HepG2 (cell line): ENCODE data around the gene PCP4L1. TPM values are rescaled to one million over a fixed set of nuclear protein-coding genes. Genes with fewer than 3 reads are reported as not detected.
A peak's percentile ranks its signal among the peaks of the same experiment; 100 is the strongest.

Source experiments
- CBX2 ChIP-seq, 2 experiments: fragments of 200-600 bp in 1 of 2; sonication (generic); formaldehyde crosslinking in 1 of 2; IDR thresholded peaks; 2 replicates each; pipeline versions ENCODE4 v1.7.0 to v1.8.1; 2018 to 2022; ENCODE audit warnings: low read depth in 2 of 2, low read length in 1 of 2, mild to moderate bottlenecking in 1 of 2, missing genetic modification reagents in 1 of 2
- CCDC6 ChIP-seq: sonication (generic); formaldehyde crosslinking; IDR thresholded peaks from 2 replicates; pipeline ENCODE4 v1.8.1; 2022; ENCODE audit warnings: mild to moderate bottlenecking, missing genetic modification reagents, moderate library complexity
- KAT8 ChIP-seq: IDR thresholded peaks from 2 replicates; pipeline ENCODE4 v1.6.1; 2016; ENCODE audit warnings: missing genetic modification reagents, missing compliant biosample characterization
- KDM6A ChIP-seq: IDR thresholded peaks from 2 replicates; pipeline ENCODE4 v1.6.1; 2016; ENCODE audit warnings: low read depth
- LCORL ChIP-seq, 2 experiments: fragments of 450-650 bp in 1 of 2; sonication (generic) in 1 of 2; formaldehyde crosslinking in 1 of 2; IDR thresholded peaks; 2 replicates each; pipeline versions ENCODE4 v1.5.0 to v1.6.1; 2017 to 2020; ENCODE audit warnings: antibody characterized with exemption in 1 of 2, missing genetic modification reagents in 1 of 2
- MAX ChIP-seq: IDR thresholded peaks from 2 replicates; pipeline ENCODE4 v1.6.1; 2012; ENCODE audit warnings: inconsistent platforms
- MZF1 ChIP-seq: sonication (generic); formaldehyde crosslinking; IDR thresholded peaks from 2 replicates; pipeline ENCODE4 v1.8.1; 2023; ENCODE audit warnings: mild to moderate bottlenecking, missing genetic modification reagents, borderline replicate concordance
- POLR2A ChIP-seq, 2 experiments: IDR thresholded peaks; 2 replicates each; pipeline ENCODE4 v1.6.1; 2011; ENCODE audit warnings: low read depth in 2 of 2, low read length in 2 of 2, mild to moderate bottlenecking in 1 of 2, moderate library complexity in 1 of 2; ENCODE audit not compliant: insufficient read depth in 1 of 2
- SP1 ChIP-seq, 2 experiments: fragments of 450-650 bp in 1 of 2; sonication (generic) in 1 of 2; formaldehyde crosslinking in 1 of 2; IDR thresholded peaks; 2 replicates each; pipeline versions ENCODE4 v1.4.0 to v1.6.1; 2016 to 2020; ENCODE audit warnings: missing genetic modification reagents in 1 of 2
- SP4 ChIP-seq: sonication (generic); formaldehyde crosslinking; IDR thresholded peaks from 2 replicates; pipeline ENCODE4 v1.8.1; 2023; ENCODE audit warnings: mild to moderate bottlenecking, missing genetic modification reagents
- SP5 ChIP-seq: IDR thresholded peaks from 2 replicates; pipeline ENCODE4 v1.6.1; 2016; ENCODE audit warnings: low read depth, borderline replicate concordance
- STAT5B ChIP-seq: sonication (generic); formaldehyde crosslinking; IDR thresholded peaks from 2 replicates; pipeline ENCODE4 v1.4.0; 2020; ENCODE audit warnings: missing genetic modification reagents
- THAP9 ChIP-seq: sonication (generic); formaldehyde crosslinking; IDR thresholded peaks from 2 replicates; pipeline ENCODE4; 2020; ENCODE audit warnings: missing genetic modification reagents, mild to moderate bottlenecking, borderline replicate concordance
- ZNF430 ChIP-seq: sonication (generic); formaldehyde crosslinking; IDR thresholded peaks from 2 replicates; pipeline ENCODE4 v1.9.0; 2021; ENCODE audit warnings: mild to moderate bottlenecking, missing genetic modification reagents
- polyA plus RNA-seq, 8 experiments: library from polyadenylated mRNA; depleted of rRNA in 3 of 8; stranded (reverse) in 7 of 8; unstranded in 1 of 8; fragments of >200 nt; fragmentation: Illumina TruSeq in 4 of 8; extraction: Trizol in 4 of 8; gene quantifications; 2 replicates each; pipeline versions ENCODE4 v1.2.1 to v1.2.3, GENCODE V29; 2011 to 2016; ENCODE audit warnings: low read depth in 4 of 8, missing spikeins in 1 of 8, mixed read lengths in 1 of 8; ENCODE audit not compliant: insufficient read depth in 1 of 8
- total RNA-seq, 5 experiments: library from RNA; depleted of rRNA; stranded (reverse); fragments of >200 nt; fragmentation: Illumina TruSeq; extraction: Trizol; gene quantifications; 2 replicates each; pipeline ENCODE4 v1.2.3, GENCODE V29; 2016; ENCODE audit warnings: low read depth in 1 of 5
- TF ChIP-seq, protein P1 (sequence below): sonication (generic); formaldehyde crosslinking; IDR thresholded peaks from 2 replicates; pipeline ENCODE4 v1.5.0; 2020; ENCODE audit warnings: mild to moderate bottlenecking, missing genetic modification reagents, moderate library complexity
- TF ChIP-seq, protein P2 (sequence below): sonication (generic); formaldehyde crosslinking; IDR thresholded peaks from 2 replicates; pipeline ENCODE4 v1.4.0; 2020; ENCODE audit warnings: low read depth, mild to moderate bottlenecking, missing genetic modification reagents
- TF ChIP-seq, protein P3 (sequence below): sonication (generic); formaldehyde crosslinking; IDR thresholded peaks from 2 replicates; pipeline ENCODE4 v1.4.0; 2020; ENCODE audit warnings: missing genetic modification reagents, borderline replicate concordance

Gene PCP4L1
- total and polyA plus RNA-seq, 2 of the 13 experiments (the other 11 are each of a cell fraction or from before 2014, with no cell fraction given): 0.28 TPM; not detected in 1

GRCh38 chr1:161305867-161306519 is 47.4 kb downstream of the PCP4L1 start (continued):
- TF ChIP-seq THAP9 (CRISPR knock-in tag) (0 out of 2 replicates have a peak, but pooled peaks have one; percentile 30), SP5 (CRISPR knock-in tag) (peak; percentile 45; the same call in 1 of the 2 replicates), MZF1 (CRISPR knock-in tag) (no peak), KAT8 (CRISPR knock-in tag) (0 out of 2 replicates have a peak, but pooled peaks have one; percentile 26), MAX (0 out of 2 replicates have a peak, but pooled peaks have one; percentile 14), LCORL (IDR thresholded peaks at IDR 0.05) (no peak), LCORL (CRISPR knock-in tag; IDR thresholded peaks at IDR 0.05) (0 out of 2 replicates have a peak, but pooled peaks have one; percentile 51), POLR2A (IDR thresholded peaks at IDR 0.05; ENCODE audit: insufficient read depth in 1 of 2, low read depth in 2 of 2, low read length in 2 of 2) (peak in 1 of 2 experiments; percentile 62; a peak in 1 of 4 replicates), ZNF430 (CRISPR knock-in tag) (peak; percentile 60; the same call in 1 of the 2 replicates), KDM6A (CRISPR knock-in tag) (no peak), STAT5B (CRISPR knock-in tag) (no peak), CBX2 (IDR thresholded peaks at IDR 0.05; ENCODE audit: low read depth, low read length) (no peak), CBX2 (CRISPR knock-in tag; IDR thresholded peaks at IDR 0.05; ENCODE audit: low read depth) (no peak), SP1 (IDR thresholded peaks at IDR 0.05) (no peak), SP1 (CRISPR knock-in tag; IDR thresholded peaks at IDR 0.05) (0 out of 2 replicates have a peak, but pooled peaks have one; percentile 53), SP4 (0 out of 2 replicates have a peak, but pooled peaks have one; percentile 29), CCDC6 (CRISPR knock-in tag) (no peak)
- TF ChIP-seq, protein P1, sequence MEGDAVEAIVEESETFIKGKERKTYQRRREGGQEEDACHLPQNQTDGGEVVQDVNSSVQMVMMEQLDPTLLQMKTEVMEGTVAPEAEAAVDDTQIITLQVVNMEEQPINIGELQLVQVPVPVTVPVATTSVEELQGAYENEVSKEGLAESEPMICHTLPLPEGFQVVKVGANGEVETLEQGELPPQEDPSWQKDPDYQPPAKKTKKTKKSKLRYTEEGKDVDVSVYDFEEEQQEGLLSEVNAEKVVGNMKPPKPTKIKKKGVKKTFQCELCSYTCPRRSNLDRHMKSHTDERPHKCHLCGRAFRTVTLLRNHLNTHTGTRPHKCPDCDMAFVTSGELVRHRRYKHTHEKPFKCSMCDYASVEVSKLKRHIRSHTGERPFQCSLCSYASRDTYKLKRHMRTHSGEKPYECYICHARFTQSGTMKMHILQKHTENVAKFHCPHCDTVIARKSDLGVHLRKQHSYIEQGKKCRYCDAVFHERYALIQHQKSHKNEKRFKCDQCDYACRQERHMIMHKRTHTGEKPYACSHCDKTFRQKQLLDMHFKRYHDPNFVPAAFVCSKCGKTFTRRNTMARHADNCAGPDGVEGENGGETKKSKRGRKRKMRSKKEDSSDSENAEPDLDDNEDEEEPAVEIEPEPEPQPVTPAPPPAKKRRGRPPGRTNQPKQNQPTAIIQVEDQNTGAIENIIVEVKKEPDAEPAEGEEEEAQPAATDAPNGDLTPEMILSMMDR (CRISPR knock-in tag): peak; percentile 57
- TF ChIP-seq, protein P2, sequence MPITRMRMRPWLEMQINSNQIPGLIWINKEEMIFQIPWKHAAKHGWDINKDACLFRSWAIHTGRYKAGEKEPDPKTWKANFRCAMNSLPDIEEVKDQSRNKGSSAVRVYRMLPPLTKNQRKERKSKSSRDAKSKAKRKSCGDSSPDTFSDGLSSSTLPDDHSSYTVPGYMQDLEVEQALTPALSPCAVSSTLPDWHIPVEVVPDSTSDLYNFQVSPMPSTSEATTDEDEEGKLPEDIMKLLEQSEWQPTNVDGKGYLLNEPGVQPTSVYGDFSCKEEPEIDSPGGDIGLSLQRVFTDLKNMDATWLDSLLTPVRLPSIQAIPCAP (CRISPR knock-in tag): no peak
- TF ChIP-seq, protein P3, sequence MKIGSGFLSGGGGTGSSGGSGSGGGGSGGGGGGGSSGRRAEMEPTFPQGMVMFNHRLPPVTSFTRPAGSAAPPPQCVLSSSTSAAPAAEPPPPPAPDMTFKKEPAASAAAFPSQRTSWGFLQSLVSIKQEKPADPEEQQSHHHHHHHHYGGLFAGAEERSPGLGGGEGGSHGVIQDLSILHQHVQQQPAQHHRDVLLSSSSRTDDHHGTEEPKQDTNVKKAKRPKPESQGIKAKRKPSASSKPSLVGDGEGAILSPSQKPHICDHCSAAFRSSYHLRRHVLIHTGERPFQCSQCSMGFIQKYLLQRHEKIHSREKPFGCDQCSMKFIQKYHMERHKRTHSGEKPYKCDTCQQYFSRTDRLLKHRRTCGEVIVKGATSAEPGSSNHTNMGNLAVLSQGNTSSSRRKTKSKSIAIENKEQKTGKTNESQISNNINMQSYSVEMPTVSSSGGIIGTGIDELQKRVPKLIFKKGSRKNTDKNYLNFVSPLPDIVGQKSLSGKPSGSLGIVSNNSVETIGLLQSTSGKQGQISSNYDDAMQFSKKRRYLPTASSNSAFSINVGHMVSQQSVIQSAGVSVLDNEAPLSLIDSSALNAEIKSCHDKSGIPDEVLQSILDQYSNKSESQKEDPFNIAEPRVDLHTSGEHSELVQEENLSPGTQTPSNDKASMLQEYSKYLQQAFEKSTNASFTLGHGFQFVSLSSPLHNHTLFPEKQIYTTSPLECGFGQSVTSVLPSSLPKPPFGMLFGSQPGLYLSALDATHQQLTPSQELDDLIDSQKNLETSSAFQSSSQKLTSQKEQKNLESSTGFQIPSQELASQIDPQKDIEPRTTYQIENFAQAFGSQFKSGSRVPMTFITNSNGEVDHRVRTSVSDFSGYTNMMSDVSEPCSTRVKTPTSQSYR (CRISPR knock-in tag): peak; percentile 50; the same call in 1 of the 2 replicates
